GM18526 (cell line): ENCODE results near the gene RASGRF2.

Source experiments
- POLR2A ChIP-seq: IDR thresholded peaks from 3 replicates; pipeline ENCODE4 v1.6.1; 2011; ENCODE audit not compliant: insufficient read length; ENCODE audit errors: extremely low read depth

The RASGRF2 gene

DNA sequence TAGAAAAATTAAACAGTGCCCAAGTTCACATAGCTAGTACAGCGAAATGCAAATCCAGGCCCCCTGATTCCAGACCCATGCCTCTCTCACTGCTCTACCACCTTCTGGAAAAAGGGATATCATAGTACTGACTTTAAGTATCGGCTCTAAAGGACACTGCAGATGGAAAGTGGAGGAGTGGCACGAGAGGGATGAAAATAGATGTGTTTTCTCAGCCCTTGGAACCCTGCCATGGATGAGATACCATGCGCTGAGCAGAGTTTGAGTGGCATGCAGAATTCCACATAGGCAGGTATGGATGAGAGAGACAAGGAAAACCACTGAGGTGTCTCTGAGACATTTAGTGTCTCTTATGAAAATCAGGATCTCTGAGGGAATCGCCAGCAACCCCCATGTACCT, 291.8 kb downstream of the RASGRF2 start:
- no peak for TF ChIP-seq POLR2A

DNA sequence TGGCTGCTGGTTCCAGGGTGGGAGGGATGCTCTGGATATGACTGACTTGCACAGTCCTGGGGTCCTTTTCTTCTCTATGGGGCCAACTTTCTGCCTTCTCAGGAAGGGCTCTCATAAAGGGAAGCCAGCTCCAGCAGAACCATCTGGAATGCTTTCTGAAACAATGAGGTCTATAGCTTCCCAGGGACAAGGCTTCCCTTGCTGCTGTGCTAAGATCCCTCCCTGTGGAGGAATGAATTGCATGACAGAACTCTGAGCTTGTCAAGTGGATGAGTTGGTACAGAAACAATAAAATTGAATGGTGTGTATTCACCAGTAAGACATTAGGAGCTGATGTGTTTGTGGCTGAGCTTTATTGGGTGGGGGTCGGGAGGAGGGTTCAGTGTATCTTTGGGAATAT, 292.7 kb downstream of the RASGRF2 start:
- TF ChIP-seq POLR2A = no peak

DNA sequence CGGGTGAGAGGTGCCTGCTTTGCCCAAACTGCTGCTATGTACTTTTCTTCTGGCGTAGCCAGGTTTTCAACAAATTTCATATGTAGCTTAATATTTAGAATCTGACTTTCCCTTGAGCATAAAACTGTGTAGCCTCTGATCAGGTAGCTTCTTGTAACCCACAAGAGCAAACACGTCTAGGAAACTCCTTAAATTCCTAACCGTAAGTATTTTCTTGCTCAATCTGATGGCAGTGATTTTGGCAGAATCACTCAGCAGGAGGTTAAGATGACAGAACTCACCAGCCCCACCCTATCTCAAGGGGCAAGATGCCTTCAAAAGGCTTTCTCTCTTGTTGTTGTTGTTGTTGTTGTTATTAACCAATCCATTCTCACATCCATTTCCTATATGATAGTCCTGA, 293.7 kb downstream of the RASGRF2 start:
- no peak for TF ChIP-seq POLR2A

DNA sequence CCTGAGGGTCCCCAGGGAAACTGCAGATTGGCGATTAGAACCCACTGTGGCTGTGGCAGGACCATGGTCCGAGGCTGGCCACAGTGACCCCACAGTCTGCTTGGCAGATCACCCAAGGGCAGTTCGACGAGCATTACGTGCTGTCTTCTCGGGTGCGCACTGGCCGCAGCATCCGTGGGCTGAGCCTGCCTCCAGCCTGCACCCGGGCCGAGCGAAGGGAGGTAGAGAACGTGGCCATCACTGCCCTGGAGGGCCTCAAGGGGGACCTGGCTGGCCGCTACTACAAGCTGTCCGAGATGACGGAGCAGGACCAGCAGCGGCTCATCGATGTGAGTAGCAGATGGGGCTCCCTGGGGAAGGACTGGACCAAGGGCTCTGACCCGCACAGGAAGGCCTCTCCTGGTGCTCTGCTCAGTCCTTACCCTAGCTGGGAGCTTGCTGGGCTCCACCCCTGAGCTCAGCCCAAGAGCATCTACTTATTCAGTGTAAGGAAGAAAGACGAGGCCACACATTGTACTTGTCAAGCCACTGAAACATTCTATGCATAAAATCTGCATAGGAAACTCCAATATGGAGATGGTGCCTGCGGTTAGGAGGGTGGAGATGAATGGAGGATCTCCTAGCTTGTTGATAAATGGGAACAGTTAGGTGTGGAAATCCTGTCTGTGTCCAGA, 294.9 kb downstream of the RASGRF2 start:
- TF ChIP-seq POLR2A = no peak

DNA sequence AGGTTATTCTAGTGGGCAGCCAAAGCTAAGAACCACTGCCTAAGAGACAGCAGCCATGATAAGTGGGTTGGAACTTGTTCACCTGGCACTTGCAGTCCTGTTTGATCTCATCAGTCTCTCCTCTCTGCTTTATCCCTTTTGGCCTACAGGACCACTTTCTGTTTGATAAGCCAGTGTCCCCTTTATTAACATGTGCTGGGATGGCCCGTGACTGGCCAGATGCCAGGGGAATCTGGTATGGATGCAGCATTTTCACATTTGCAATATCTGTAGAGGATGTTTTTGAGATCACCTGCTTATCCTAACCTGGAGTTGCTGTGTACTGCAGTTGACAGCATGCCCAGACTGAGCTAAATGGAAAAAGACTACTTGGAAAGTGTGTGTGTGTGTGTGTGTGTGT, 296.6 kb downstream of the RASGRF2 start:
- TF ChIP-seq POLR2A = no peak

DNA sequence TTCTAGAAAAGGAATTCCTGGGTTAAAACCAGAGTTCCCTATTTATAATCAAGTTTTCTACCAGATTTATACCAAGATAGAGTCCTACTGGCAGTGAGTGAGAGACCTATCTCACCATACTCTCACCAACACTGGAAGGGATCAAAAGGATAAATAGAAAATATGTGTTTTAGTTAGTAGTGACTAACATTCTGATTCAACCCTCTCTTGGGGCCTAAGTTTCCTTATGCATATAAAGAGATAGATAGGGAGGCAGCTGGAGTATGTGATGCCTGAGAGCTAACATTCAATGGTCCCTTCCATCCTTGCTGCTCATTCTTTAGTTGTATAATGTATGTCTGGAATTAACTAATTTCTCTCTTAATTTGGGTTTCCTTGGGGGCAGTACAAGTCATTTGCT, 304.9 kb downstream of the RASGRF2 start:
- TF ChIP-seq POLR2A = no peak

DNA sequence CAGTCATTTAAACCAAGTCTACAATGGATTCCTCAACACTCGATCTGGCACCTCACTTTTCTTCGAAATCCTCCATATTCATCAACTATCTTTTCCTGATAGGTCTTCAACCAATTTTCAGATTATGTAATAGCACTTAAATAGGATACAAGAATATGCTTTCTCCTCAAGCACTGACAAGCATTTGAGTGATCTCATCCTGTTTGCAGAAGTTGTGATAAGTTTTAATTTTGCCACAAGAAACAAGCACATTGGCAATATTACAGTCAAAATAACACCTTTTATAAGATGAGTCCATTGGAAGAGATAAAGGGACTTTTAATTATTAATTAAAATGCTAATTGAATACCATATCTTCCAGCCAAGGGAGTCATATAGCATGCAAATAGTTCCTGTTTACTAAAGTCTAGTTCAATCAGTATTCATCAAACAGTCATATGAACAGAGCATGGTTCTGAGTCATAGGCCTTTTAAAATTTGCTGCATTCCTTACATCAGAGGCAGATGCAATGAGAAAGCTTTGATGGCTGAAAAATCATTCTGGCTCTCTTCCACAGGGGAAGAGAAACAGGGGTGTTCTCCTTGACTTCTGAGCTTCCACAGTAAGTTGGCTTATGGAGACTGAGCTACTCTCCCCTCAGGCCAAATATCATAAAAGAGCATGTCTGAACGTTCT, 308.5 kb downstream of the RASGRF2 start:
- TF ChIP-seq POLR2A = no peak

DNA sequence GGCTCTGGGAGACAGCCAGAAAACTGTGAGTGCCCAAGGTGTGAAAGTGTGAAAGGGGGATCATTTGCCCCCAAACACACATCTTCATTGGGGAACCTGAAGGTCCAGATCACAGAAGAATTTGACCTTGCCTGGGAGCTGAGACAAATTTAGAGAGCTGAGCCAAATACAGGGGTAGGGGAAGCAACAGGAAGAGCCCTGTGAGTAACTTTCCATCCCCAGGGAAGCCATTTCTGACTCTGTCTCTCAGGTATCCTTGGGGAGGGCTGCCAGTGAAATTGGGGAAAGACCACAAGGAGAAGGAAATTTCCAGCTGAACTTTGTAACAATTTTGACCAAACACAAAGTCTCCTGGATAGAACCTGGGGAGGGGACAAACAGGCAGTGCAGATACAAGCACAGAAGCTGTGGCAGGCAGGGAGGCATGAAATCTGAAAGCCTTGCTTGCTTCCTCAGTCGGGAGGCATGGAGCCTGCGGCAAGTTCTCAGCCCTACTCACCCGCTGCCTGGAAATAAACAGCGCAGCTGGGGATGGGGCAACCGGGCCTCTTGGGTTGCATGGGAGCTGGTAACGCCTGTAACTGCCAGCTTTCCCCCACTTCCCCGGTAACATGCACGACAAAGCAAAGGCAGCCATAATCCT, 309.7 kb downstream of the RASGRF2 start:
- TF ChIP-seq POLR2A = no peak
